ENCODE measurements around the gene MUC4. TPM values are rescaled to one million over a fixed set of nuclear protein-coding genes. Genes with fewer than 3 reads are reported as not detected.
"Not testable (repeated sequence)": the region's sequence is repeated elsewhere in the genome, so short reads cannot be mapped to it uniquely, and the experiment has no call there.

MUC4 gene
- total and polyA plus RNA-seq, 8 donors, result 0.04 to 0.59 (median 0.14) TPM

GRCh38 chr3:195825857-195826804, 14.4 kb upstream of the MUC4 start:
- Histone ChIP-seq H3K9me3 (no peaks in the 10 kb centered on the region), H3K27me3 (no peaks in the 10 kb centered on the region), H3K4me3 (no peak overlapping the region), H3K4me1 (no peaks in the 10 kb centered on the region), H3K36me3 (no peaks in the 10 kb centered on the region), H3K27ac (no peak overlapping the region)
- 81 to 85% methylated on average over 47 of the region's 47 CpGs for WGBS, 2 donors
- no peak for TF ChIP-seq CTCF (IDR thresholded peaks at IDR 0.05)
- DNase-seq (no peak), FAIRE-seq (no peak), ATAC-seq (no peak)
- intact Hi-C loops (cut with DNase I), result no loop called here

GRCh38 chr3:195825191-195825588, 13.5 kb upstream of the MUC4 start:
- no peak for TF ChIP-seq CTCF (IDR thresholded peaks at IDR 0.05)
- ATAC-seq (no peak), DNase-seq (no peak), FAIRE-seq (no peak)
- H3K9me3 ChIP-seq, result no peaks in the 10 kb centered on the region
- no peak overlapping the region for H3K27ac ChIP-seq
- WGBS, 2 donors, result 69 to 78% methylated on average over 12 to 15 of the region's 15 CpGs
- H3K4me1 ChIP-seq, result no peaks in the 10 kb centered on the region
- H3K27me3 ChIP-seq, result no peaks in the 10 kb centered on the region
- no peaks in the 10 kb centered on the region for H3K36me3 ChIP-seq
- intact Hi-C loops (cut with DNase I), result no loop called here
- no peak overlapping the region for H3K4me3 ChIP-seq

DNA sequence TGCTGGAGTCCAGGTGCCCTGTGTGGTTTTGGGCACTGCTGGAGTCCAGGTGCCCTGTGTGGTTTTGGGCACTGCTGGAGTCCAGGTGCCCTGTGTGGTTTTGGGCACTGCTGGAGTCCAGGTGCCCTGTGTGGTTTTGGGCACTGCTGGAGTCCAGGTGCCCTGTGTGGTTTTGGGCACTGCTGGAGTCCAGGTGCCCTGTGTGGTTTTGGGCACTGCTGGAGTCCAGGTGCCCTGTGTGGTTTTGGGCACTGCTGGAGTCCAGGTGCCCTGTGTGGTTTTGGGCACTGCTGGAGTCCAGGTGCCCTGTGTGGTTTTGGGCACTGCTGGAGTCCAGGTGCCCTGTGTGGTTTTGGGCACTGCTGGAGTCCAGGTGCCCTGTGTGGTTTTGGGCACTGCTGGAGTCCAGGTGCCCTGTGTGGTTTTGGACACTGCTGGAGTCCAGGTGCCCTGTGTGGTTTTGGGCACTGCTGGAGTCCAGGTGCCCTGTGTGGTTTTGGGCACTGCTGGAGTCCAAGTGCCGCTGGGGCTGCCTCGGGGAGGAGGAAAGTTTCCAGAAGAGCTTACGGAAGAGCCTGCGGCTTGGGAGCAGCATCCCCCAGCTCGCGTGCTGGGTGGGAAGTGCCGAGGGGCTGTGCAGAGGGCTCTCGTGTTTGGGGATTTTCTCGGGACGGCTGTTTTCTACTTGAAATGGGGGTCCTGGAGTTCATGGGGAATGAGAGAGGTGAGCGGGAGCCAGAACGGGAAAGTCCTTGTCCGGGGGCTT, 12.9 kb upstream of the MUC4 start:
- H3K36me3 ChIP-seq; H3K4me3 ChIP-seq; H3K27ac ChIP-seq; FAIRE-seq; intact Hi-C loops (cut with DNase I); ATAC-seq; H3K4me1 ChIP-seq; H3K27me3 ChIP-seq; H3K9me3 ChIP-seq; DNase-seq: not testable (repeated sequence)
- WGBS, 2 donors, result 58 to 81% methylated on average over 13 of the region's 13 CpGs

- WGBS, 2 donors, result 43 to 60% methylated on average over 13 of the region's 13 CpGs
- no peak for TF ChIP-seq CTCF (IDR thresholded peaks at IDR 0.05)
- H3K27me3 ChIP-seq, result no peaks in the 10 kb centered on the region
- no peaks in the 10 kb centered on the region for H3K36me3 ChIP-seq
- no peak overlapping the region for H3K4me3 ChIP-seq
- no peaks in the 10 kb centered on the region for H3K4me1 ChIP-seq
- no peaks in the 10 kb centered on the region for H3K9me3 ChIP-seq
- ATAC-seq, result peak in 1 of 4 donors; percentile 28
- no peak for DNase-seq
- no peak for FAIRE-seq
- intact Hi-C loops (cut with DNase I), result no loop called here
- H3K27ac ChIP-seq, result no peak overlapping the region
These were observed 12.3 kb upstream of the MUC4 start for GRCh38 chr3:195823999-195824398.

DNA sequence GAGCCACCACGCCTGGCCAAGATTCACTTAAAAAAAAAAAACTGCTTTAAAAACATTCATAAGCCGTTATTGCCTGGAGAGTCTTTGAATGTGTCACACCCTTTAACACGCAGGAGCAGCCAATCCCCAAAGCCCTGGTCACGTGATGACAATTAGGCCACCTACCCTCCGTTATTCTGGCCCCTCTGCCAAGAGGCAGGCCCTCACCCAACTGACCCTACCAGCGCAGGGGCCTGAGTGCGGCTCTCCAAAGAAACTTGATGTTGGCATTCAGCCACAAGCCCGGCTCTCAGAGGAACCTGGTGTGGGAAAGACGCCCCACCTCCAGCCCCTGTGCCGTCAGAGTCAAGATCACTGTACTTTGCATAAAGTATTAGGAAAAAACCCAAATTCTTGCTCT, 11.6 kb upstream of the MUC4 start:
- ATAC-seq, result peak in 2 of 4 donors; percentile 18 to 36
- Histone ChIP-seq H3K4me1 (no peaks in the 10 kb centered on the region), H3K4me3 (no peak overlapping the region), H3K27ac (no peak overlapping the region), H3K9me3 (no peaks in the 10 kb centered on the region), H3K36me3 (no peaks in the 10 kb centered on the region), H3K27me3 (no peaks in the 10 kb centered on the region)
- no peak for DNase-seq
- intact Hi-C loops (cut with DNase I), result no loop called here
- TF ChIP-seq CTCF (IDR thresholded peaks at IDR 0.05), result no peak
- FAIRE-seq, result no peak
- WGBS, 2 donors, result 23 to 31% methylated on average over 10 of the region's 10 CpGs
